SU-DHL-6 (cell line): ENCODE results near the gene BTNL3.

ENCODE experiments used
- EZH2phosphoT487 ChIP-seq: fragments of 200-600 bp; sonication (generic), shearing (Covaris generic); conservative IDR thresholded peaks from 2 replicates; pipeline ENCODE4 v1.6.1; 2018; ENCODE audit warnings: mild to moderate bottlenecking, antibody characterized with exemption, low read length, moderate library complexity, mixed read lengths
- TF ChIP-seq, protein P1 (sequence below): fragments of 200-600 bp; sonication (generic); IDR thresholded peaks from one replicate; pipeline ENCODE4 v1.5.1; 2017; ENCODE audit warnings: antibody characterized with exemption, mild to moderate bottlenecking, low read length, moderate library complexity; ENCODE audit not compliant: insufficient read depth, poor library complexity, severe bottlenecking

- TF ChIP-seq, protein P1, sequence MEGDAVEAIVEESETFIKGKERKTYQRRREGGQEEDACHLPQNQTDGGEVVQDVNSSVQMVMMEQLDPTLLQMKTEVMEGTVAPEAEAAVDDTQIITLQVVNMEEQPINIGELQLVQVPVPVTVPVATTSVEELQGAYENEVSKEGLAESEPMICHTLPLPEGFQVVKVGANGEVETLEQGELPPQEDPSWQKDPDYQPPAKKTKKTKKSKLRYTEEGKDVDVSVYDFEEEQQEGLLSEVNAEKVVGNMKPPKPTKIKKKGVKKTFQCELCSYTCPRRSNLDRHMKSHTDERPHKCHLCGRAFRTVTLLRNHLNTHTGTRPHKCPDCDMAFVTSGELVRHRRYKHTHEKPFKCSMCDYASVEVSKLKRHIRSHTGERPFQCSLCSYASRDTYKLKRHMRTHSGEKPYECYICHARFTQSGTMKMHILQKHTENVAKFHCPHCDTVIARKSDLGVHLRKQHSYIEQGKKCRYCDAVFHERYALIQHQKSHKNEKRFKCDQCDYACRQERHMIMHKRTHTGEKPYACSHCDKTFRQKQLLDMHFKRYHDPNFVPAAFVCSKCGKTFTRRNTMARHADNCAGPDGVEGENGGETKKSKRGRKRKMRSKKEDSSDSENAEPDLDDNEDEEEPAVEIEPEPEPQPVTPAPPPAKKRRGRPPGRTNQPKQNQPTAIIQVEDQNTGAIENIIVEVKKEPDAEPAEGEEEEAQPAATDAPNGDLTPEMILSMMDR, result no peak
- no peak for TF ChIP-seq EZH2phosphoT487
Measured at GRCh38 chr5:181031716-181032115, 43.1 kb downstream of the BTNL3 start.
